ENCODE results near the gene GJA4.

GRCh38 chr1:34806396-34806795 is 13.6 kb downstream of the GJA4 start:
- no peak for TF ChIP-seq CTCF (conservative IDR thresholded peaks at IDR 0.05; ENCODE audit: low read depth, low read length)
- TF ChIP-seq EZH2 (IDR thresholded peaks at IDR 0.05; ENCODE audit: borderline replicate concordance, low read depth, low read length, poor library complexity, severe bottlenecking), result no peak

Data from A673 (cell line).